ENCODE measurements around the gene RHO. TPM values are rescaled to one million over a fixed set of nuclear protein-coding genes. Genes with fewer than 3 reads are reported as not detected.

Gene RHO
- total and polyA plus RNA-seq, 10 of the 15 experiments (the other 5 are each of a cell fraction or from before 2014, with no cell fraction given) = not detected

GRCh38 chr3:129556890-129557547 is 28.6 kb downstream of the RHO start:
- in situ Hi-C loops (cut with MboI) = no loop called here

More at GRCh38 chr3:129556890-129557547, 28.6 kb downstream of the RHO start:
- ChIA-PET RAD21 (ENCODE audit: unreplicated experiment) (no interaction called here), SMC1A (ENCODE audit: uncharacterized antibody, unreplicated experiment) (interaction anchor here (1.3 kb wide), 1 partner anchor 178 kb away, joined by 4 read pairs; no protein-coding TSS in a partner anchor), CTCF (no interaction called here), POLR2A (no interaction called here)
- no TSS peak for BruUV-seq (replicated peaks)
- H2AFZ ChIP-seq (ENCODE audit: control insufficient read depth, low read depth, low read length) = no peak overlapping the region
- intact Hi-C loops (cut with micrococcal nuclease; ENCODE audit: unreplicated experiment) = no loop called here
- FAIRE-seq = no peak
- H3K36me3 ChIP-seq (ENCODE audit: control insufficient read depth in 2 of 2, insufficient read depth in 2 of 2, low read length in 1 of 2) = no peaks in the 10 kb centered on the region
- peaks cover 2 to 5% of the 10 kb centered on the region in 2 experiments; a peak in 3 of 4 replicates for H3K27me3 ChIP-seq (replicated peaks in 1 of 2; ENCODE audit: control insufficient read depth in 2 of 2, insufficient read depth in 2 of 2, low read length in 1 of 2)
- TF ChIP-seq MAX (IDR thresholded peaks at IDR 0.05; ENCODE audit: low read depth, low read length) = no peak
- TF ChIP-seq ATF3 (IDR thresholded peaks at IDR 0.05; ENCODE audit: borderline replicate concordance, extremely low read depth, low read depth, low read length) = no peak
- TF ChIP-seq POLR2AphosphoS5 (IDR thresholded peaks at IDR 0.05; ENCODE audit: low read length) = no peak
- no peak for TF ChIP-seq JUNB (IDR thresholded peaks at IDR 0.05)
- no peak for TF ChIP-seq BCLAF1 (IDR thresholded peaks at IDR 0.05)
- no peak for TF ChIP-seq ZNF217 (IDR thresholded peaks at IDR 0.05)
- TF ChIP-seq MTA3 (IDR thresholded peaks at IDR 0.05; ENCODE audit: borderline replicate concordance, low read length) = no peak
- TF ChIP-seq MTA2 (IDR thresholded peaks at IDR 0.05; ENCODE audit: low read depth) = no peak
- TF ChIP-seq EP300 (IDR thresholded peaks at IDR 0.05; ENCODE audit: borderline replicate concordance in 1 of 2, control insufficient read depth in 1 of 2, low read depth in 2 of 2, low read length in 2 of 2) = no peak
- TF ChIP-seq SREBF2 (IDR thresholded peaks at IDR 0.05; ENCODE audit: low read length) = no peak
- TF ChIP-seq ZBTB4 (CRISPR knock-in tag; IDR thresholded peaks at IDR 0.05) = no peak
- no peak for TF ChIP-seq ZBED1 (IDR thresholded peaks at IDR 0.05; ENCODE audit: borderline replicate concordance)
- H4K20me1 ChIP-seq (ENCODE audit: control insufficient read depth, insufficient read depth) = no peaks in the 10 kb centered on the region
- no peak overlapping the region for H3K9ac ChIP-seq (ENCODE audit: control insufficient read depth, insufficient read depth, low read length)
- ATAC-seq = no peak
- no peaks in the 10 kb centered on the region for H3K4me1 ChIP-seq (ENCODE audit: control insufficient read depth, insufficient read depth, low read length)
- H3K4me2 ChIP-seq (ENCODE audit: control insufficient read depth, insufficient read depth) = no peak overlapping the region
- H3K27ac ChIP-seq (ENCODE audit: control insufficient read depth, insufficient read depth) = no peak overlapping the region
- WGBS (ENCODE audit: insufficient coverage, insufficient replicate concordance, low lambda C conversion rate, missing lambda C conversion rate) = 51% methylated on average over 24 of the region's 31 CpGs
- no peaks in the 10 kb centered on the region for H3K9me3 ChIP-seq (replicated peaks; ENCODE audit: control insufficient read depth, insufficient read depth, low read length)
- H3K4me3 ChIP-seq = no peak overlapping the region
- no peak for DNase-seq (ENCODE audit: low read depth, low spot score)
- no peaks in the 10 kb centered on the region for H3K79me2 ChIP-seq (ENCODE audit: control insufficient read depth, insufficient read depth, low read length)

All from GM12878 (cell line).